IPS-NIHi7 (cell line): ENCODE data around the gene ZNF28.
"Not testable (repeated sequence)": the region's sequence is repeated elsewhere in the genome, so short reads cannot be mapped to it uniquely, and the experiment has no call there.

Source experiments
- DNase-seq: peaks from one replicate; pipeline ENCODE4 v3.0.0; 2012; ENCODE audit warnings: mixed read lengths; ENCODE audit errors: extremely low spot score

The ZNF28 gene

GRCh38 chr19:52778811-52779210, 42.6 kb downstream of the ZNF28 start:
- no peak for DNase-seq

- not testable (repeated sequence) for DNase-seq
Observed at GRCh38 chr19:52756447-52756846, 65.0 kb downstream of the ZNF28 start.

DNA sequence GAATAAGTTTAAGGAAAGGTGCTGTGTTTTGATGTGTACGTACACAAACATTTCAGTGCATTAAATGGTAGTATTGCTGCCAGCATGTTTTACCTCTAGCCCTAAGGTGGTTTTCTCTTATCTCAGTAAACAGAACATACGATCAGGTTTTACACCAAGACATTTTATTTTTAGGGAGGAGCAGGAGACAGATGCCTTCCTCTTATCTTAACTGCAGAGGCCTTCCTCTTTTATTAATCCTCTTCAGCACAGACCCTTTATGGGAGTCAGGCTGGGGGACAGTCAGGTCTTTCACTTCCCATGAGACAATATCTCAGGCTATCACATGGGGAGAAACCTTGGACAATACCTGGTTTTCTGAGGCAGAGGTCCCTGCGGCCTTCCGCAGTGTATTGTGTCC, 71.7 kb downstream of the ZNF28 start:
- no peak for DNase-seq

- no peak for DNase-seq
Observed at GRCh38 chr19:52748336-52748950, 73.0 kb downstream of the ZNF28 start.
